Testis (tissue), 2 donors: ENCODE measurements around the gene USP44.

ENCODE experiments used
- POLR2A ChIP-seq: fragments of 450-650 bp; IDR thresholded peaks from one replicate; pipeline ENCODE4 v1.6.1; 2017; ENCODE audit warnings: antibody characterized with exemption, mild to moderate bottlenecking, moderate library complexity
- TF ChIP-seq, protein P1 (sequence below), 3 experiments: fragments of 450-650 bp in 2 of 3; fragments of 200-600 bp in 1 of 3; sonication (generic) in 1 of 3; IDR thresholded peaks; one replicate each; pipeline ENCODE4 v1.5.1; 2016 to 2019; ENCODE audit warnings: antibody characterized with exemption in 3 of 3, mild to moderate bottlenecking in 2 of 3, moderate library complexity in 1 of 3

DNA sequence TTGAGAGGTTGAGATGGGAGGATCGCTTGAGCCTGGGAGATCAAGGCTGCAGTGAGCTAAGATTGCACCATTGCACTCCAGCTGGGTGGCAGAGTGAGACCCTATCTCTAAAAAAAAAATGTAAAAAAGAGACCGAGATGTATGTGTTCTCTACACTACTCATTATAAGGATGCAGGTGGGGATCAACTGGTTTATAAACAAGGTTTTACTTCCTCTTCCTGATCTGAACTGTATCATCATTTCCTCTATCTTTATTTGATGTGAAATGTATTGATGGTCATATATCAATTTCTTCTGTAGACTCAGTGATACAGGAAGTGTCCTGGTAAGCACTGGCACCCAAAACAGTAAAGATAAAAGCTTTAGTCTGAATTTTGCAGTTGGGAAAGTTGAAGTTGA, 20.1 kb upstream of the USP44 start:
- no peak for TF ChIP-seq POLR2A
- TF ChIP-seq, protein P1, sequence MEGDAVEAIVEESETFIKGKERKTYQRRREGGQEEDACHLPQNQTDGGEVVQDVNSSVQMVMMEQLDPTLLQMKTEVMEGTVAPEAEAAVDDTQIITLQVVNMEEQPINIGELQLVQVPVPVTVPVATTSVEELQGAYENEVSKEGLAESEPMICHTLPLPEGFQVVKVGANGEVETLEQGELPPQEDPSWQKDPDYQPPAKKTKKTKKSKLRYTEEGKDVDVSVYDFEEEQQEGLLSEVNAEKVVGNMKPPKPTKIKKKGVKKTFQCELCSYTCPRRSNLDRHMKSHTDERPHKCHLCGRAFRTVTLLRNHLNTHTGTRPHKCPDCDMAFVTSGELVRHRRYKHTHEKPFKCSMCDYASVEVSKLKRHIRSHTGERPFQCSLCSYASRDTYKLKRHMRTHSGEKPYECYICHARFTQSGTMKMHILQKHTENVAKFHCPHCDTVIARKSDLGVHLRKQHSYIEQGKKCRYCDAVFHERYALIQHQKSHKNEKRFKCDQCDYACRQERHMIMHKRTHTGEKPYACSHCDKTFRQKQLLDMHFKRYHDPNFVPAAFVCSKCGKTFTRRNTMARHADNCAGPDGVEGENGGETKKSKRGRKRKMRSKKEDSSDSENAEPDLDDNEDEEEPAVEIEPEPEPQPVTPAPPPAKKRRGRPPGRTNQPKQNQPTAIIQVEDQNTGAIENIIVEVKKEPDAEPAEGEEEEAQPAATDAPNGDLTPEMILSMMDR (IDR thresholded peaks at IDR 0.05), result no peak
